PC-9 (cell line): ENCODE results near the gene ALPK3. TPM values are rescaled to one million over a fixed set of nuclear protein-coding genes. Genes with fewer than 3 reads are reported as not detected.

Source experiments
- BruUV-seq: library from RNA; stranded (reverse); fragments of 400-500 nt; replicated peaks from 2 replicates; lab custom pipeline; 2021; lab: Mats Ljungman, UMichigan
- CTCF ChIA-PET: fragments of 300-600 bp; sonication (Branson Sonifier 250); formaldehyde crosslinking; loops from one replicate; lab custom pipeline; 2022; ENCODE audit warnings: antibody characterized with exemption; lab: Charles Lee
- POLR2A ChIA-PET: fragments of 300-600 bp; sonication (Branson Sonifier 250); formaldehyde crosslinking; loops from one replicate; lab custom pipeline; 2022; ENCODE audit warnings: antibody characterized with exemption; ENCODE audit not compliant: unreplicated experiment; lab: Charles Lee
- DNase-seq, 2 experiments: peaks; one replicate each; pipeline versions ENCODE4 v3.0.0 to v3.0.0-alpha.2; 2015 to 2022; ENCODE audit warnings: mixed read lengths in 1 of 2
- H2AFZ ChIP-seq: fragments of 200-600 bp; sonication (generic); 2 replicates; pipeline ENCODE4 v1.8.1; 2017; ENCODE audit warnings: antibody characterized with exemption
- H3F3A ChIP-seq: fragments of 200-600 bp; sonication (generic); 2 replicates; pipeline ENCODE4 v1.8.1; 2017; ENCODE audit warnings: antibody characterized with exemption, mild to moderate bottlenecking, low read depth; ENCODE audit not compliant: insufficient read depth
- H3K27ac ChIP-seq: fragments of 200-600 bp; sonication (generic); 2 replicates; pipeline ENCODE4 v1.6.1; 2016; ENCODE audit warnings: mixed run types
- H3K27me3 ChIP-seq: fragments of 200-600 bp; sonication (generic); 2 replicates; pipeline ENCODE4 v1.6.1; 2016; ENCODE audit warnings: low read depth, mixed run types; ENCODE audit not compliant: insufficient read depth
- H3K36me3 ChIP-seq: fragments of 200-600 bp; sonication (generic); 2 replicates; pipeline ENCODE4 v1.6.1; 2016; ENCODE audit warnings: low read depth, mixed run types
- H3K4me1 ChIP-seq: fragments of 200-600 bp; sonication (generic); replicated peaks from 2 replicates; pipeline ENCODE4 v1.6.1; 2016; ENCODE audit warnings: mixed run types; ENCODE audit not compliant: insufficient read depth
- H3K4me2 ChIP-seq: fragments of 200-600 bp; sonication (generic); 2 replicates; pipeline ENCODE4 v1.6.1; 2017; ENCODE audit warnings: mixed run types
- H3K4me3 ChIP-seq: fragments of 200-600 bp; sonication (generic); 2 replicates; pipeline ENCODE4 v1.6.1; 2016; ENCODE audit warnings: mixed run types
- H3K79me2 ChIP-seq: fragments of 200-600 bp; sonication (generic); 2 replicates; pipeline ENCODE4 v1.6.1; 2017; ENCODE audit warnings: low read depth, mixed run types
- H3K9me2 ChIP-seq: fragments of 200-600 bp; sonication (generic); 2 replicates; pipeline ENCODE4 v1.8.1; 2017; ENCODE audit warnings: mild to moderate bottlenecking; ENCODE audit not compliant: insufficient read depth
- H3K9me3 ChIP-seq: fragments of 200-600 bp; sonication (generic); 2 replicates; pipeline ENCODE4 v1.8.1; 2016; ENCODE audit warnings: low read depth; ENCODE audit not compliant: insufficient read depth
- H4K20me1 ChIP-seq: fragments of 200-600 bp; sonication (generic); 2 replicates; pipeline ENCODE4 v1.8.1; 2017; ENCODE audit not compliant: insufficient read depth
- EZH2 ChIP-seq: fragments of 200-600 bp; sonication (generic); IDR thresholded peaks from 2 replicates; pipeline ENCODE4 v1.8.0; 2017; ENCODE audit warnings: antibody characterized with exemption, low read depth
- intact Hi-C: fragments of 100-400 bp; cut with micrococcal nuclease; formaldehyde crosslinking; loops from one replicate; pipeline ENCODE4 v1.10.0; 2022; ENCODE audit not compliant: unreplicated experiment
- total RNA-seq: library from RNA; stranded (reverse); gene quantifications from 2 replicates; pipeline ENCODE4 v1.2.3, GENCODE V29; 2021
- TF ChIP-seq, protein P1 (sequence below): fragments of 200-600 bp; sonication (generic); conservative IDR thresholded peaks from 2 replicates; pipeline ENCODE4 v1.6.1; 2017; ENCODE audit warnings: mixed run types, antibody characterized with exemption, mild to moderate bottlenecking, moderate library complexity

Gene ALPK3
- total RNA-seq, 1 experiment from 2014 or later, result 8.1 TPM

DNA sequence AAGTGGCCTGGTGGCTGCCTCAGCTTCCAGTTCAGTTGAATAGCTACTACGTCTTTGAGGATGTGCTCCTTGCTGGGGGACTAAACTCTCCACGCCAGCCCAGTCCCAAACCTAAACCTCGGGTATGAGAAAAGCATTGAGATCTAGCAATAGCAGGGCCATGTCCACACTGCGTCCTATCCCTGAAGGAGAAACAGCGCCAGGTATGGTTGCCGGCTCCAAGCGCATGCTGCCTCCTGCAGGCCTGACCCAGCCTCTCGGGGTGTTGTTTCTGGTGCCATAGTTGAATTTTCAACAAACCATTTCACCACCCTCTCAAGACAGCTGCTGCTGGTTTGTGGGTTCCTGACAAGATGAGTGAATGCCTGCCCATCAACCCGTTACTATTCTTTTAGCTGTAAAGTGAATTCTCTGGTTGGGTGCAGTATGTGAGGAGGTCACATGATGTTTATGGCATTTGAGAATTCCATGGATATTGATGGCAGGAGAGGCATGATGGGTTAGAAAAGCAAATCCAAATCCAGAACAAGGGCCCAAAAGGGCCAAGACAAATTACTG, 54.4 kb downstream of the ALPK3 start:
- Histone ChIP-seq H2AFZ (no peak overlapping the region), H3K4me1 (peaks cover 9% of the 10 kb centered on the region), H3K79me2 (no peaks in the 10 kb centered on the region), H3K4me3 (no peak overlapping the region), H3F3A (no peaks in the 10 kb centered on the region), H4K20me1 (no peaks in the 10 kb centered on the region), H3K36me3 (no peaks in the 10 kb centered on the region), H3K9me3 (no peaks in the 10 kb centered on the region), H3K9me2 (no peaks in the 10 kb centered on the region), H3K4me2 (no peak overlapping the region), H3K27me3 (no peaks in the 10 kb centered on the region), H3K27ac (no peak overlapping the region)
- DNase-seq, result no peak
- intact Hi-C loops, result no loop called here
- POLR2A ChIA-PET, result interaction anchor here (0.6 kb wide), 1 partner anchor 40 kb away, joined by 3 read pairs; no protein-coding TSS in a partner anchor
- no peak for TF ChIP-seq EZH2
- TF ChIP-seq, protein P1, sequence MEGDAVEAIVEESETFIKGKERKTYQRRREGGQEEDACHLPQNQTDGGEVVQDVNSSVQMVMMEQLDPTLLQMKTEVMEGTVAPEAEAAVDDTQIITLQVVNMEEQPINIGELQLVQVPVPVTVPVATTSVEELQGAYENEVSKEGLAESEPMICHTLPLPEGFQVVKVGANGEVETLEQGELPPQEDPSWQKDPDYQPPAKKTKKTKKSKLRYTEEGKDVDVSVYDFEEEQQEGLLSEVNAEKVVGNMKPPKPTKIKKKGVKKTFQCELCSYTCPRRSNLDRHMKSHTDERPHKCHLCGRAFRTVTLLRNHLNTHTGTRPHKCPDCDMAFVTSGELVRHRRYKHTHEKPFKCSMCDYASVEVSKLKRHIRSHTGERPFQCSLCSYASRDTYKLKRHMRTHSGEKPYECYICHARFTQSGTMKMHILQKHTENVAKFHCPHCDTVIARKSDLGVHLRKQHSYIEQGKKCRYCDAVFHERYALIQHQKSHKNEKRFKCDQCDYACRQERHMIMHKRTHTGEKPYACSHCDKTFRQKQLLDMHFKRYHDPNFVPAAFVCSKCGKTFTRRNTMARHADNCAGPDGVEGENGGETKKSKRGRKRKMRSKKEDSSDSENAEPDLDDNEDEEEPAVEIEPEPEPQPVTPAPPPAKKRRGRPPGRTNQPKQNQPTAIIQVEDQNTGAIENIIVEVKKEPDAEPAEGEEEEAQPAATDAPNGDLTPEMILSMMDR, result no peak
- no TSS peak for BruUV-seq
- CTCF ChIA-PET, result no interaction called here

GRCh38 chr15:84872009-84872910, 55.1 kb downstream of the ALPK3 start:
- Histone ChIP-seq H3K27me3 (no peaks in the 10 kb centered on the region), H3K4me1 (peaks cover 9% of the 10 kb centered on the region), H3K9me3 (no peaks in the 10 kb centered on the region), H3K4me2 (no peak overlapping the region), H3K27ac (no peak overlapping the region), H3K9me2 (no peaks in the 10 kb centered on the region), H4K20me1 (no peaks in the 10 kb centered on the region), H3F3A (no peaks in the 10 kb centered on the region; the same call in 1 of the 2 replicates), H3K79me2 (no peaks in the 10 kb centered on the region), H3K36me3 (no peaks in the 10 kb centered on the region), H3K4me3 (no peak overlapping the region), H2AFZ (no peak overlapping the region)
- no peak for DNase-seq
- intact Hi-C loops, result no loop called here
- CTCF ChIA-PET, result no interaction called here
- POLR2A ChIA-PET, result interaction anchor here (0.6 kb wide), 1 partner anchor 39 kb away, joined by 3 read pairs; no protein-coding TSS in a partner anchor
- no TSS peak for BruUV-seq
- no peak for TF ChIP-seq EZH2
- TF ChIP-seq, protein P1, result no peak

GRCh38 chr15:84873997-84874396, 56.8 kb downstream of the ALPK3 start:
- Histone ChIP-seq H3K27ac (no peak overlapping the region), H3K4me2 (no peak overlapping the region), H2AFZ (no peak overlapping the region), H3K4me1 (peaks cover 21% of the 10 kb centered on the region), H3F3A (no peaks in the 10 kb centered on the region; the same call in 1 of the 2 replicates), H3K27me3 (no peaks in the 10 kb centered on the region), H4K20me1 (no peaks in the 10 kb centered on the region), H3K79me2 (no peaks in the 10 kb centered on the region), H3K36me3 (no peaks in the 10 kb centered on the region), H3K9me3 (no peaks in the 10 kb centered on the region), H3K9me2 (no peaks in the 10 kb centered on the region), H3K4me3 (no peak overlapping the region)
- POLR2A ChIA-PET, result no interaction called here
- TF ChIP-seq EZH2, result no peak
- TF ChIP-seq, protein P1, result no peak
- BruUV-seq, result no TSS peak
- DNase-seq, result no peak
- intact Hi-C loops, result no loop called here
- CTCF ChIA-PET, result no interaction called here
